Thymus (tissue), 11 donors: ENCODE data around the gene DNM3. TPM values are rescaled to one million over a fixed set of nuclear protein-coding genes. Genes with fewer than 3 reads are reported as not detected.

Experiments used
- DNase-seq, 9 donors: peaks; one replicate each; pipeline ENCODE4 v3.0.0-alpha.2; 2013; ENCODE audit warnings: low spot score in 9 of 9, low read depth in 6 of 9, missing footprints in 1 of 9
- H3K27ac ChIP-seq, 2 donors: one replicate each; pipeline ENCODE4 v1.5.1; 2013; ENCODE audit warnings: control low read depth in 1 of 2, low read depth in 1 of 2, low read length in 1 of 2, mild to moderate bottlenecking in 1 of 2, moderate library complexity in 1 of 2
- H3K27me3 ChIP-seq, 2 donors: one replicate each; pipeline ENCODE4 v1.5.1; 2013; ENCODE audit warnings: low read length in 1 of 2; ENCODE audit not compliant: control insufficient read depth in 2 of 2, insufficient read depth in 1 of 2
- H3K36me3 ChIP-seq, 2 donors: one replicate each; pipeline ENCODE4 v1.5.1; 2013; ENCODE audit warnings: low read length in 1 of 2, mild to moderate bottlenecking in 1 of 2, moderate library complexity in 1 of 2; ENCODE audit not compliant: control insufficient read depth in 2 of 2, insufficient read depth in 2 of 2
- H3K4me1 ChIP-seq, 2 donors: one replicate each; pipeline ENCODE4 v1.5.1; 2013; ENCODE audit warnings: low read length in 2 of 2; ENCODE audit not compliant: control insufficient read depth in 2 of 2, insufficient read depth in 2 of 2
- H3K4me3 ChIP-seq, 2 donors: one replicate each; pipeline ENCODE4 v1.5.1; 2013; ENCODE audit warnings: low read length in 2 of 2, control low read depth in 1 of 2, mild to moderate bottlenecking in 1 of 2
- H3K9me3 ChIP-seq, 2 donors: one replicate each; pipeline ENCODE4 v1.5.1; 2013; ENCODE audit warnings: low read length in 1 of 2, mild to moderate bottlenecking in 1 of 2; ENCODE audit not compliant: control insufficient read depth in 2 of 2, insufficient read depth in 1 of 2
- WGBS: extraction: QIAGEN DNeasy Blood & Tissue Kit; methylation state at CpG from one replicate; pipeline ENCODE4 v1.1.7; 2013; 5-methylcytosine and 5-hydroxymethylcytosine counted together
- polyA plus RNA-seq: library from polyadenylated mRNA; stranded (reverse); fragments of 200-250 nt; gene quantifications from one replicate; pipeline ENCODE4 v1.2.3, GENCODE V29; 2013
- total RNA-seq: library from RNA; stranded (reverse); fragments of 120-200 nt; gene quantifications from one replicate; pipeline ENCODE4 v1.2.4, GENCODE V29; 2013
- donor health status: healthy.

Gene DNM3
- total and polyA plus RNA-seq, 2 donors: 1.9 to 2.2 TPM

- no peaks in the 10 kb centered on the region for H3K4me1 ChIP-seq
- no peaks in the 10 kb centered on the region for H3K36me3 ChIP-seq
- no peak overlapping the region for H3K27ac ChIP-seq
- no peak for DNase-seq
- 91% methylated on average over 2 of the region's 2 CpGs for WGBS
- no peak overlapping the region for H3K4me3 ChIP-seq
- no peaks in the 10 kb centered on the region for H3K9me3 ChIP-seq
- H3K27me3 ChIP-seq: no peaks in the 10 kb centered on the region
These were observed 31.5 kb upstream of the DNM3 start for GRCh38 chr1:171809834-171810233.

GRCh38 chr1:171811672-171812071 lies 29.6 kb upstream of the DNM3 start:
- H3K4me1 ChIP-seq: no peaks in the 10 kb centered on the region
- H3K36me3 ChIP-seq: no peaks in the 10 kb centered on the region
- no peak for DNase-seq
- no peak overlapping the region for H3K27ac ChIP-seq
- H3K9me3 ChIP-seq: no peaks in the 10 kb centered on the region
- no peaks in the 10 kb centered on the region for H3K27me3 ChIP-seq
- no peak overlapping the region for H3K4me3 ChIP-seq

- 55% methylated on average over 2 of the region's 2 CpGs for WGBS
- no peaks in the 10 kb centered on the region for H3K4me1 ChIP-seq
- no peak for DNase-seq
- no peak overlapping the region for H3K27ac ChIP-seq
- no peaks in the 10 kb centered on the region for H3K27me3 ChIP-seq
- H3K4me3 ChIP-seq: no peak overlapping the region
- no peaks in the 10 kb centered on the region for H3K36me3 ChIP-seq
- no peaks in the 10 kb centered on the region for H3K9me3 ChIP-seq
These were observed 26.6 kb upstream of the DNM3 start for GRCh38 chr1:171814692-171815091.

GRCh38 chr1:171816300-171816901 lies 24.9 kb upstream of the DNM3 start:
- Histone ChIP-seq H3K36me3 (no peaks in the 10 kb centered on the region), H3K9me3 (no peaks in the 10 kb centered on the region), H3K27ac (no peak overlapping the region), H3K27me3 (no peaks in the 10 kb centered on the region), H3K4me1 (no peaks in the 10 kb centered on the region), H3K4me3 (no peak overlapping the region)
- WGBS: 95% methylated on average over 3 of the region's 3 CpGs
- DNase-seq: no peak

GRCh38 chr1:171817511-171818265 lies 23.6 kb upstream of the DNM3 start:
- Histone ChIP-seq H3K9me3 (no peaks in the 10 kb centered on the region), H3K4me3 (no peak overlapping the region), H3K4me1 (no peaks in the 10 kb centered on the region), H3K27ac (no peak overlapping the region), H3K36me3 (no peaks in the 10 kb centered on the region), H3K27me3 (no peaks in the 10 kb centered on the region)
- DNase-seq: no peak
- 62% methylated on average over 3 of the region's 3 CpGs for WGBS

GRCh38 chr1:171819946-171820345 lies 21.4 kb upstream of the DNM3 start:
- Histone ChIP-seq H3K9me3 (no peaks in the 10 kb centered on the region), H3K4me1 (no peaks in the 10 kb centered on the region), H3K27me3 (no peaks in the 10 kb centered on the region), H3K36me3 (no peaks in the 10 kb centered on the region), H3K4me3 (no peak overlapping the region), H3K27ac (no peak overlapping the region)
- WGBS: 70% methylated on average over 2 of the region's 2 CpGs
- DNase-seq: no peak

GRCh38 chr1:171826973-171827372 lies 14.3 kb upstream of the DNM3 start:
- no peak overlapping the region for H3K4me3 ChIP-seq

GRCh38 chr1:171828794-171829193 lies 12.5 kb upstream of the DNM3 start:
- H3K27me3 ChIP-seq: no peaks in the 10 kb centered on the region
- no peak overlapping the region for H3K27ac ChIP-seq
- no peaks in the 10 kb centered on the region for H3K4me1 ChIP-seq
- no peak for DNase-seq
- no peaks in the 10 kb centered on the region for H3K36me3 ChIP-seq
- H3K9me3 ChIP-seq: peaks cover 4 to 8% of the 10 kb centered on the region in 2 donors
- H3K4me3 ChIP-seq: no peak overlapping the region
- 93% methylated on average over 11 of the region's 11 CpGs for WGBS

More at GRCh38 chr1:171826973-171827372, 14.3 kb upstream of the DNM3 start:
- peaks cover 4 to 8% of the 10 kb centered on the region in 2 donors for H3K9me3 ChIP-seq
- no peak overlapping the region for H3K27ac ChIP-seq
- no peaks in the 10 kb centered on the region for H3K4me1 ChIP-seq
- H3K36me3 ChIP-seq: no peaks in the 10 kb centered on the region
- DNase-seq: no peak
- 62% methylated on average over 1 of the region's 1 CpG for WGBS
- H3K27me3 ChIP-seq: no peaks in the 10 kb centered on the region

- H3K27ac ChIP-seq: no peak overlapping the region
- H3K4me3 ChIP-seq: no peak overlapping the region
- no peaks in the 10 kb centered on the region for H3K9me3 ChIP-seq
- WGBS: 73% methylated on average over 4 of the region's 4 CpGs
- H3K27me3 ChIP-seq: no peaks in the 10 kb centered on the region
- no peaks in the 10 kb centered on the region for H3K4me1 ChIP-seq
- DNase-seq: no peak
- no peaks in the 10 kb centered on the region for H3K36me3 ChIP-seq
These were observed 8.0 kb upstream of the DNM3 start for GRCh38 chr1:171833091-171833825.
